ENCODE data around the gene EFCAB14.
"Not testable (repeated sequence)": the region's sequence is repeated elsewhere in the genome, so short reads cannot be mapped to it uniquely, and the experiment has no call there.

EFCAB14 gene

DNA sequence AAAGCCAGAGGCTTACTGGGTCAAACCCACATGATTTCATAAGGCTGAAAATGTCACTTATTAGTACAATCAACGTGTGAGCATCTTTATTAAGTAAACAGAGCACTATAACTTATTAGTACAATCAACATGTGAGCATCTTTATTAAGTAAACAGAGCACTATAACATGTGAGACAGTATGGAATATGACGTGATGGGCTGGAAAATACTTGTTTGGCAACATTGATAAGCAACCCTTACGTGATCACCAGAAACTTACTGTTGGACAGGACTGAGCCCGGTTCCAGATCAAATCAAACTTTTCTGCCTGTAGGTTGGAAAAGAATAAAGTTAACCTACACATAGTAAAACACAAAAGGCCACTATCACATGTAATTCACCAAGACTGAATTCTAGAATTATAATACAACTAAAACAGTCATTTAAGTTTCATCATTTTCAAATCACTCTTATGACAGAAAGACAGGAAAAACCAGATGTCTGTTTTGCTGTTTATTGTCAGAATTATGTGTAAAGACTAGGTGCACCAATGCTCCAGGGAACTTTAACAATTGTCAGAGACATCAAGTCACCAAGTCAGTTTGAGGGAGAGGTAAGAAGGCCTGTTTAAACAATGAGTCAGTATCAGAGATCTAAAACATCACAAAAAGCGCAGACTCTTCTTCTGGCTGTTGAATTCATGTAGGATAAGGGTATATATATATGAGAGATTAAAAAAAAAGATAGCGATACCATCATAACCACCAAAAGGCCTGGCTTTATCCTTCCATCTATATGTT is 66.4 kb downstream of the EFCAB14 start:
- no peak for DNase-seq

DNA sequence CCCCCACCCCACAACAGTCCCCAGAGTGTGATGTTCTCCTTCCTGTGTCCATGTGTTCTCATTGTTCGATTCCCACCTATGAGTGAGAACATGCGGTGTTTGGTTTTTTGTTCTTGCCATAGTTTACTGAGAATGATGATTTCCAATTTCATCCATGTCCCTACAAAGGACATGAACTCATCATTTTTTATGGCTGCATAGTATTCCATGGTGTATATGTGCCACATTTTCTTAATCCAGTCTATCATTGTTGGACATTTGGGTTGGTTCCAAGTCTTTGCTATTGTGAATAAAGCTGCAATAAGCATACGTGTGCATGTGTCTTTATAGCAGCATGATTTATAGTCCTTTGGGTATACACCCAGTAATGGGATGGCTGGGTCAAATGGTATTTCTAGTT is 67.8 kb downstream of the EFCAB14 start:
- DNase-seq = not testable (repeated sequence)

DNA sequence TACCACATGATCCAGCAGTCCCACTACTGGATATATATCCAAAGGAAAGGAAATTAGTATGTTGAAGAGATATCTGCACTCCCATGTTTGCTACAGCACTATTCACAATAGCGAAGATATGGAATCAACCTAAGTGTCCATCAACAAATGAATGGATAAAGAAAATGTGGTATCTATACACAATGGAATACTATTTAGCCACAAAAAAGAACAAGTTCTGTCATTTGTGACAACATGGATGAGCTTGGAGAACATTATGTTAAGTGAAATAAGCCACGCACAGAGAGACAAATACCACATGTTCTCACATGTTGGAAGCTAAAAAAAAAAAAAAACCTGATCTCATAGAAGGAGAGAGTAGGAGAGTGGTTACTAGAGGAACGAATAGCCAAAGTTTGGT is 68.4 kb downstream of the EFCAB14 start:
- no peak for DNase-seq

DNA sequence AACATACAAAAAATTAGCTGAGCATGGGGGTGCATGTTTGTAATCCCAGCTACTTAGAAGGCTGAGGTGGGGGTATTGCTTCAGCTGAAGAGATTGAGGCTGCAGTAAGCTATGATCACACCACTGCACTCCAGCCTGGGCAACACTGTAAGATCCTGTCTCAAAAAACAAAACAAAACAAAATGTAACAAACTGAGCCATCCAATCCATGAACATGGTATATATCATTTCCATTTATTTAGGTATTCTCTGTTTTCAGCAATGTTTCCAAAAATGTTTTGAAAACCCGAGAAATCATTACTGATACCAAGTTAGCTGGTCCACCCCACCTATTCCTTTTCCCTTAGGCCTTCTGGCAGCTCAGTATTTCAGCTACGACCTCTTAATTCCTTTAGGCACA is 69.2 kb downstream of the EFCAB14 start:
- DNase-seq = no peak

DNA sequence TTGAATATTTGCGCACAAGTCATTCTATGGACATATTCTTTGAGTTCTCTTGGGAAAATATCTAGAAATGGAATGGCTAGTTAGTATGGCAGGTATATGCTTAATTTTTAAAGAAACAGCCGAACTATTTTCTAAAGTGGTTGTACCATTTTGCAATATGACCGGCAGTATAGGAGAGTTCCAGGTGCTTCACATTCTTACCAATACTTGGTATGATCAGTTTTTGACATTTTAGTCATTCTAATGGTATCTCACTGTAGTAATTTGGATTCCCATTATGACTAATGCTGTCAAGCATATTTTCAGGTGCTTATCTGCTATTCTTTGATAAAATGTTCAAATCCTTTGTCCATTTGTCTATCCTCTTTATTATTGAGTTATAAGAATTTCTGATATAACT is 71.3 kb downstream of the EFCAB14 start:
- no peak for DNase-seq

DNA sequence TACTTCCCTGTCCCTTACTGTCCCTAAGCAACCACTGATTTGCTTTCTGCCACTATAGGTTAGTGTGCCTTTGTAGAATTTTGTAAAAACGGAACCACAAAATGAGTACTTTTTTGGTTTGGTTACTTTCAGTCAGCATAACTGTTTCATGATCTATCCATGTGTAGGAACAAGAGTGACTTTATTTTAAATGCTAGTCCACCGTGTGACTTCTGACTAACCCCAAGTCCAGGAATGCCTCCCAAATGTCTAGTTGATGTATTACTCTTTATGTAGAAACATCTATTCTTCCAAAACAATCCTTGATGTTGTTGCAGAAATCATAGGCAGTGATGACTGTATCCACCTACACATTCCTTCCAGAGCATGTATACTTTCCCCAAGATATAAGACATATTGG is 72.1 kb downstream of the EFCAB14 start:
- DNase-seq = no peak

DNA sequence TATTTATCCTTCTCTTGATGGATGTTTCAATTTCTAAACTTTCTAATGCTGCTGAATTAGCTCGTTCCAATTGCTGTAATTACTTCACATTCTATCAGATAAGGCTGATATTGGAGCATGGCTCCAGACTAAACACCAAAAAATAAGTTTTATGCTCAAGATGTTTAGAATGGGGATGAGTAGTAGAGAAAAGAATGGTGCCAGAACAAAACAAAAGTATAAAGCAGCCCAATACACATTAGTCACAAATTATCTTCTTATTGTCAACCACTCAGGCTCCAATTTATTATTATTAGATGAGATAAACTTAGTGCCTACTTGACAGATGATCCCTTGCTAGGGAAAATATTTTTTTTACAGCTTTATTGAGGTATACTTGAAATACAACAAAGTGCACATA is 72.6 kb downstream of the EFCAB14 start:
- no peak for DNase-seq

DNA sequence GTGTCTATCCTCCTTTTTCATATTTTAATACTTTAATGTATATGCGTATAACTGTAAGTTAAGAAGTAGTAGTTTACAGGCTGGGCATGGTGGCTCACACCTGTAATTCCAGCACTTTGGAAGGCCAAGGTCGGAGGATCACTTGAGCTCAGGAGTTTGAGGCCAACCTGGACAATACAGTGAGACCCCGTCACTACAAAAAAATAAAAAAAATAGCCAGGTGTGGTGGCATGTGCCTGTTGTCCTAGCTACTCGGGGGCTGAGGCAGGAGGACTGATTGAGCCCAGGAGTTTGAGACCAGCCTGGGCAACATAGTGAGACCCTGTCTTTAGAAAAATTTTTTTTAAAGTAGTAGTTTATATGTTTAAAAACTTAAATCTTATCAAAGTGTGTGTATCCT is 73.1 kb downstream of the EFCAB14 start:
- no peak for DNase-seq

DNA sequence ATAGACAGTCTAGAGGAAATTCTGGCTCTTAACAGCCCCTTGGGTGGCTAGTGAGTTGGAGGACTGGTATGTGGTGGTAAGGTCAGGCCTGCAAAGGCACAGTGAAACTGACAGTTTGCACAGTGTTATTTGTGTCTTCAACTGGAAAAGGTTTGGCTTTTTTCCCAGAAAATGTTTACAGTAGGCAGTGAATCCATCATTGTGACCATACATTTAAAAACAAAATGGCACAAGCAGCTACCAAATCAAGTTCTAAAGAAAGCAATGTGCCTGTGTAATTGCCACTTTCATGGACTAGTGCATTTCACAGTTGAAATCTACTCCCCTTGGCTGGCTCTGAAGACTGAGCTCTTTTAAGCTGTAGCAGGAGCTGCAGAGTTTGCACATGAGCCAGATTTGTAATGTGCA is 75.5 kb downstream of the EFCAB14 start:
- DNase-seq = no peak

DNA sequence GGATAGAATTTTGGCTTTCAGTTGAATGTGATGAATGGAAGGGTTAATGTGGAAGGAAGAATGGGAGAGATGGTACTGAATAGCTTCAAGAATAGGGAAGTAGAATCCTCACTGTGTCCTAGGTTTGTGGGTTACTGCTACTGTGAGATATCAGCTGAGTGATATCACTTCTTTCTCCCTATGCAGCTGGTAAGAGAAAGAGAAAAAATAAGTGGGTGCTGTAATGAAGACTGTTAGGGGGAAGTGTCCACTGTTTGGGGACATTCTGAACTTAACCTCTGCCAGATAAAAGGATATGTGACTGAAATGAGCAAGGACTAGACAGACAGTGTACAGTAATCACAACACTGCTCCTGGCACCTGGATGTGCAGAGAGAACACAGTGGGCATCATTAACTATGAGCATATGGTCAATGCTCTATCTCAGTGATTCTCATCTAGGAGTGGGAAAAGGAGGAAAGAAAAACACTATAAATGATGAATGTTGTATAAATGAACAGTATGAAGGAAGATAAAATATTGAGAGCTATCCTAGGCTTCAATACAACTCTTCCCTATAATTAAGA is 76.7 kb downstream of the EFCAB14 start:
- DNase-seq = no peak

DNA sequence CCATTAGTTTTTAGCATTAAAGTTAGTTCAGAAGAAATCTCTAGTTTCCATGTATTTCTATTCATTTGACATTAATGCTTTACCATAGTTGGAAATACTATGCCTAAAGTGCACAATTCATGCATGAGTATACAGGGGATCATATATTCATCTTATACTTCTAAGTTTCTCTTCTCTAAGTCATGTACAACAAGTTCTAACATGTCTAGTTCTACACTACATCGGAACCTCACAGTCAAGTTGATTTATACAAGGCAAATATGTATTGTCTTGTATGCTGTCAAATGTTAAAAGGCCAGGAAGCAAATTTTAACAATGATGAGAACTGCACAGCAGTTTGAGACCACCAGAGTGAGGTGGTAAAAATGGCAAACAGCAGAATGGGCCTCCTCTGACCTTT is 79.4 kb downstream of the EFCAB14 start:
- DNase-seq = no peak

DNA sequence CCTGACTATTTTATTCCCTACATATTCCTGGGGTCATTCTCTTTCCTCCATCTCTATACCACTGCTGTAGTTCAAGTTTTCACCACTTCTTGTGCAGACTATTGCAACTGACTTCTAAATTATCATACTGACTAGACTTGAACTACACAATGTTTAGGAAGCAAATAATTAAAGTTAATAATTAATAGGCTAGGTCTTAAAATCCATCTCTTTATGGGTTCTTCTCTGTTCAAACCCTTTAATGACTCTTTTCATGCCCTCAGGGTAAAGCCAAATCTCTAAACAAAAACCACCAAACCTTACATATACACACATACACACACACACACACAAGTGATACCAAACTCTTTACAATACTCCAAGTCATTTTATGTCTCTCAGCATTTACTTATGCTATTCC is 80.0 kb downstream of the EFCAB14 start:
- DNase-seq = no peak

DNA sequence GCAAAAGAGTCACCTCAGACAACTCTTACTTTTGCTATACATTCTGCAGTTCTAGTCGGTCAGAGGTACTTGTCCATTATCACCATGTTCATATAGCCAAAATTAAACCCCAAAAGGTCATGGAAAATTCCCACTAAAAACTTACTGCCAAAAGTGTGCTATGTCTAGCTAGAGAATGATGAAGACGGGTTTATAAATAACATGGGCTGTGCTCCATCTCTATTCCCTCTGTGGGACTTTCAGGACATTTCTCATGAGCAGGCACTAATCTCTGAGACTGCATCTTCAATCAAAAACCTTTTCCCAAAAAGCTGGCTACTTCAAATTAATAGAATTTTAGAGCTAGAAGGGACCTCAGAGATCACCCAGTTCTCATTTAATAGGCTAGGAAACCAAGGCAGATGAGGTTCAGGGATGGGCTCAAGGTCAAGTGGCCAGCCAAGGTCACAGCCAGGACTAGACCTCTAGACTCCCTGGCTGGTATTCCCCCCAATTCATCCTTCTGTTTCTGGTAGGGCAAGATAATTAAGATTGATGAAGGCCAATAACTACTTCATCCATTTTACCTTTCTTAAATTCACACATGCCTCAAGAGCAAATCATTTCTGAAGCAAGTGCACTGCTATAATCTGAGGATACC is 81.3 kb downstream of the EFCAB14 start:
- no peak for DNase-seq

DNA sequence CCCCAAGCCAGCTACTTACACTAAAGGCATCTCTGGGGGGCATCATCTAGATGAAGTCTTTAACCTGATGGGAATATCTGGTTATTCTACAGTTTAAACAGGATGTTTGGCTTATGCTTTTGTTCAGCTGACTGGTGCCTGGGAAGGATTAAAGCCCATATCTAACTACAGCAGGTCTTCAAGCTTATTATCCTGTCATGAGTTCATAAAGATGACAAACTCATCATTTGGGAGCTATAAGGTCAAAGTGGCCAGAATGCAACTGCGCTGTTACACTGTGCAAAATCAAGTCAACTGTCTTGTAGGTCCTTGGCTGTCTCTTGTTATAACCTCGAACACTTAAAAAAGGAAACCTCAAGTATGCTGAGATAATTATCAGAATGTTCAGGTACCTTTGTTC is 83.7 kb downstream of the EFCAB14 start:
- DNase-seq = no peak

DNA sequence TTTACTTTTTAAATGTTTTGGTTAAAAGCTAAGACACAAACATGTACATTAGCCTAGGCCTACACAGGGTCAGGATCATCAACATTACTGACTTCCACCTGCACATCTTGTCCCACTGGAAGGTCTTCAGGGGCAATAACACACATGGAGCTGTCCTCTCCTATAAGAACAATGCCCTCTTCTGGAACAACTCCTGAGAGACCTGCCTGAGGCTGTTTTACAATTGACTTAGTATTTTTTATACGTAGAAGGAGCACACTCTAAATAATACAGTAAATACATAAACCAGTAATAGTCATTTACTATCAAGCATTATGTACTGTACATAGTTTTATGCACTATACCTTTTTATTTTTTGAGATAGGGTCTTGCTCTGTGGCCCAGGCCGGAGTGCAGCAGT is 88.2 kb downstream of the EFCAB14 start:
- no peak for DNase-seq
